Esophagus squamous epithelium (tissue), 4 donors: ENCODE results near the gene GLIS1.

Experiments
- POLR2A ChIP-seq, 4 donors: fragments of 450-650 bp; IDR thresholded peaks; one replicate each; pipeline ENCODE4 v1.6.1; 2017; ENCODE audit warnings: antibody characterized with exemption in 4 of 4, mild to moderate bottlenecking in 4 of 4, moderate library complexity in 3 of 4
- TF ChIP-seq, protein P1 (sequence below), 6 experiments: fragments of 450-650 bp in 4 of 6; fragments of 200-600 bp in 2 of 6; sonication (generic) in 2 of 6; IDR thresholded peaks; one replicate each; pipeline ENCODE4 v1.5.1; 2016 to 2019; ENCODE audit warnings: antibody characterized with exemption in 6 of 6, mild to moderate bottlenecking in 4 of 6, moderate library complexity in 4 of 6

DNA sequence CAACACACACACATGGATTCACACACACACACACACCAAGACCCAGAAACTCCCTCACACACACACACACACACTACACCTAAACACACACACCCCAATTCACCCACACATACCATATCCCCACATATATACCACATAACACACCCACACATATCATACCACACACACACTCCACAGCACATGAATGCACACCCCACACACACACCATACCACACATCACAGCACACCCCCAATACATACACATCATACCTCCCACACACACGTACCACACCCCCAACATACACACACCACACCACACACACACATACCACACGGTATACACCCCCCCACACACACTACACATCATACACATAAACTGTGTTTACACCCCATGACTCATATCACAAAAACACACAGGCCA, 199.7 kb downstream of the GLIS1 start:
- TF ChIP-seq, protein P1, sequence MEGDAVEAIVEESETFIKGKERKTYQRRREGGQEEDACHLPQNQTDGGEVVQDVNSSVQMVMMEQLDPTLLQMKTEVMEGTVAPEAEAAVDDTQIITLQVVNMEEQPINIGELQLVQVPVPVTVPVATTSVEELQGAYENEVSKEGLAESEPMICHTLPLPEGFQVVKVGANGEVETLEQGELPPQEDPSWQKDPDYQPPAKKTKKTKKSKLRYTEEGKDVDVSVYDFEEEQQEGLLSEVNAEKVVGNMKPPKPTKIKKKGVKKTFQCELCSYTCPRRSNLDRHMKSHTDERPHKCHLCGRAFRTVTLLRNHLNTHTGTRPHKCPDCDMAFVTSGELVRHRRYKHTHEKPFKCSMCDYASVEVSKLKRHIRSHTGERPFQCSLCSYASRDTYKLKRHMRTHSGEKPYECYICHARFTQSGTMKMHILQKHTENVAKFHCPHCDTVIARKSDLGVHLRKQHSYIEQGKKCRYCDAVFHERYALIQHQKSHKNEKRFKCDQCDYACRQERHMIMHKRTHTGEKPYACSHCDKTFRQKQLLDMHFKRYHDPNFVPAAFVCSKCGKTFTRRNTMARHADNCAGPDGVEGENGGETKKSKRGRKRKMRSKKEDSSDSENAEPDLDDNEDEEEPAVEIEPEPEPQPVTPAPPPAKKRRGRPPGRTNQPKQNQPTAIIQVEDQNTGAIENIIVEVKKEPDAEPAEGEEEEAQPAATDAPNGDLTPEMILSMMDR (IDR thresholded peaks at IDR 0.05): no peak
- TF ChIP-seq POLR2A (IDR thresholded peaks at IDR 0.05): no peak
